NK-92 (cell line): ENCODE measurements around the gene USH2A.

Source experiments
- DNase-seq: peaks from one replicate; lab custom pipeline; 2025; ENCODE audit not compliant: unreplicated experiment; lab: John Stamatoyannopoulos, UW

Gene USH2A

DNA sequence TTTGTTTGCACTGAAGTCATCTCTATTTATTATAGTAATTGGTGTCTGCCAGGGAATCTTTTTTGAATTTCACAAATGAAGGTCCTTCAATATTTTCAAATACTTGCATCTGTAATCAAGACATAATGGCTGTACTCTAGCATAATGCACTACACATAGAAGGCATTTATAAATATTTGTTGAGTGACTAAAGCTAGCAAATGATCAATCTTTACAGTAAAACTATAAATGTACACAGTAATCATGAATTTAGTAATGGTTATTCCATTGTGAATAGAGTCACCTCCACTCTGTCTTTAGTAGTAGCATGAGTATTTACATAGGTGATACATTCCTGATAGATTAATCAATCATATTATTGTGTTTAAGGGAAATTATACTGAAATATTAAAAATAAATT, 119.6 kb downstream of the USH2A start:
- no peak for DNase-seq

DNA sequence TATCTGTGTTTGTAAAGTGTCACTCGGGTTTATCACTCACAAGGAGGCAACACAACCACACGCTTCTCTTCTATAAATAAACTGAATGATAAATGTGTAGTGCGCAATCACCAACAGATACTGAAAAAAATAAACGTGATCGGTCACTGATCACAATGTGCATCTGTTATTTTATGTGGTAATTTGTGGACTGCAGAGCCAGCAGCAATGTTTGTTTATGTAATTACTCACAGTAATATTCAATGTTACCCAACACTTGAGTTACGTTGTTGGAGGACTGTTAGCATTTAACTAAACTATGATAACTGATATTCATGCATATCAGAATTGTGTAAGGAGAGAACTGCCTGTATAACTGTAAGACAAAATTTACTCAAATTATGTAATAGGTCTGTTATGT, 129.6 kb downstream of the USH2A start:
- DNase-seq, result no peak

DNA sequence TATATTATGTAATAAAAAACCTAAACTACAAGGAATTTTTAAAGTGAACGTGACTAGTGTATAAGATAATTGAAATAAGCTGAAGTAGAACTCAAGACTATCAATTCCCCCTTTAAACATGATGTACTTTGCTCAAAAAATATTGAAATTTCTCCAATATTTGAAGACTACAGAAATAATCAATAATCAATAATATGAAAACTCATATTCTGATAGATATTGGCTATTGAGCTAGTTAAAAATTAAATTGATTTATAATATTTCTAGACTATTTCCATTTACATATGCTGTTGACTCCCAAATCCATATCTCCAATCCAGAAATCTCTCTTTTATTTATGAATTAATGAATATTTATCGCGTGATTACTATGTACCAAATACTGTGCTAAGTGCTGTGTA, 133.2 kb downstream of the USH2A start:
- DNase-seq, result no peak

DNA sequence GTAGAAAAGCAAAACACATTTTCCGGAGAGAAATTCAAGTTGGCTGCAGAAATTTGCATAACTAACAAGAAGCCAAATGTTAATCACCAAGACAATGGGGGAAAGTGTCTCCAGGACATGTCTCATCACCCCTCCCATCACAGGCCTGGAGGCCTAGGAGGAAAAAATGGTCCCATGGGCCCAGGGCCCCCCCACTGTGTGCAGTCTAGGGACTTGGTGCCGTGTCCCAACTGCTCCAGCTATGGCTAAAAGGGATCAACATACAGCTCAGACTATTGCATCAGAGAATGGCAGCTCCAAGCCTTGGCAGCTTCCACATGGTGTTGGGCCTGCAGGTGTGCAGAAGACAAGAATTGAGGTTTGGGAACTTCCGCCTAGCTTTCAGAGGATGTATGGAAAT, 138.2 kb downstream of the USH2A start:
- no peak for DNase-seq

DNA sequence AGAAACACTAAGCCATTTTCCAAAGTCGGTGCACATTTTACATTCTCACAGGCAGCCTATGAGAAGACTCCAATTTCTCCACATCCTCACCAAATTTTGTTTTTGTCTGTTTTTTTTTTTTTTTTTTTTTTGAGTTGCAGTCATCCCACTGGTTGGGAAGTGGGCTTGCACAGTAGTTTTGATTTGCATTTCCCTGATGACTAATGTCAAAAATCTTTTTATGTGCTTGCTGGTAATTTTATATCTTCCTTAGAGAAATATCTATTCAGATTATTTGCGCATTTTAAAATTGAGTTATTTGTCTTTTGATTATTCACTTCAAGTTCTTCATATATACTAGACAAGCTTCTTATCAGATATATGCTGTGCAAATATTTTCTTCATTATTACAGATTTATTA, 141.5 kb downstream of the USH2A start:
- no peak for DNase-seq

DNA sequence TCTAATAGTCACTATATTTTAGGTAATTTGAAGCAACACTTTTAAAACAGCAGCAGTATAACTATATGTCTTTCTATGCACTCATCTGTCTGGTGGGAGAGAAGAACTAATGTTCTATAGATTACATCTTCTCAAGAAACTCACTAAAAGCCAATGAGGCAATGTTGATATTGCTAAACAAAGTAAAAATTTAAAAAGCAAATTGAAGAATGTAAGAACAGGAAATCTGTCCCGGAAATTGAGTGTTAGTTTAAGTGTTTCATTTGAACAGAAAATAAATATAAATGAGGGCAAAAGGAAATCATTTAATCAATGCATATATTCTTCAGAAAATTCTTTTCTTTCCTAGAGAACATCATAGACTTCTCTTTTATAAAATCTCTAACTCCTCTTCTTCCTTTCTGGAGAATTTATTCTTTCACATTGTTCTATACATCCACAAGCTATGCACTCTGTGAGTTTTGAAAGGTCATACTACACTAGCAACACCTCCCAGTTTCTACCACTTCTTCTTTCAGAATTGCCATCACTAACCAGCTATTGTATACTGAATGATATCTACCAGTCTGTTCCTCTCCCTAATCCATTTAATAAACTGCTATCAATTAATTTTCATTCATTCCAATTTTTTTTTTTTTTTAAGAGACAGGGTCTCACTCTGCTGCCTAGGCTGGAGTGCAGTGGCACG, 153.0 kb downstream of the USH2A start:
- no peak for DNase-seq

DNA sequence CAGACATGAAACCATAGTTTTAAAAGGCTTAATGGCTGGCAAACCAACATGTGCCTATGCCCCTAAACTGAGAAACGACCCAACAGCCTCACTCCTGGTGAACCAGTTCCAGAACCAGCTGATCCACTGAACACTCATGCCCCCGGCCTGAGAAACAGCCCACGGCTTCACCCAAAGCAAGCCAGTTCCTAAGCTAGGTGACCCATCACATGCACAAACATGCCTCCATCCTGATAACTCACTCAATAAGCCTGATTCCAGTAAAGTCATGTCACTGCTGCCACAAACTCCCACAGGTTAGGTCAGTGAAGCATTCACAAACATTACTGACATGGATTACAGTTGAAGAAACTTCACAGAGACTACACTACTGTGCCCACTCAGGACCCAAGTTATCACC, 161.6 kb downstream of the USH2A start:
- DNase-seq, result no peak

DNA sequence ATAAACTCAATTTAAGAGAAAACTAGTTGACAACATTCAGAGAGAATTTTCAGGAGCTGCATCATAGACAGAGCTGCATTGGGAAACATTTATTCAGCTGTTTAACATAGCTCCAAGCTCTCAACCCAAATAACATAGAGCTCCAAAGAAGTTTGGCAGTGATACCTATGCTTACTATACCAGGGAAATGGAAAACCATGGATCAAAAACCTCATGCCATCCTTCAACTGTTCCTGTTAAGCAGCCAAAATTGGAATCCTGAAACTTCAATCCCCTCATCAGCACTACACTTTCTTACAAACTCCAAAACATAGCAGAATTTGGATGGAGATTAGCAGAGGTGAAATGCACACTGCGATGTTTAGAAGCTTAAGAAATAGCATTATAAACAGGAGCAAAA, 164.4 kb downstream of the USH2A start:
- no peak for DNase-seq

DNA sequence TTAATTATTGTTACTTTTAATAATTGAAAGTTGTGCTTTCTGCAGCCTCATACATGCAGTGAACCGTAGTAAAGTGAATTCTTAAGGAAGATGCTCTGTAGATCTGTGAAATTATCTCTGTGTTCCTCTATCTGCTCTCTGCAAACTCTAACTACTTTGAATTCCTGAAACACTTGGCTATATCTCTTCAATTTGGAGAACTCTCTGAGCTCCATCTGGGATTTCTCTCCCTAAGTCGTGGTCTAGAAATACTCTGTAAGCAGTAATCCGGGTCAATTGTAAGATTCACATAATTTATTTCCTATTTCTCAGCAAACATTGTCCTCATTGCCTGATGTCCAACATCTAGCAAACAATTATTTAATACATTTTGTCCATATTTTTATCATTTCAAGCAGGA, 164.9 kb downstream of the USH2A start:
- DNase-seq, result no peak

DNA sequence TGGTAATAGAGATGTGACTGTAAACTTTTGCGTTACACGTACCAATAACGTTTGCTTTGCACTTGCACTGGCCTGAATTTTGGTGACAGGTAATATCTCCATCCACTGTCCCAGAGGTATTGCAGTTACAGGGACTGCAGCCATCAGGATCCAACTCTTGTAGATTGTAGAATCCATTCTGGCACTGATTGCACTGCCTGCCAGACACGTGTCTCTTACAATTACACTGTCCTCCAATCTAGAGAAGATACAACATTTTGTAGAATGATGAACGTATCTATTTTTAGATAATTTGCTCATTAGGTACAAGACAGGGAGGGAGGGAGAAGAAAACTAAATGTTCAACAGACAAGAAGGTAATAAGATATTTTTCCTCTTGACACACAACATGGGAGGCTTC, 172.4 kb downstream of the USH2A start:
- DNase-seq, result no peak

DNA sequence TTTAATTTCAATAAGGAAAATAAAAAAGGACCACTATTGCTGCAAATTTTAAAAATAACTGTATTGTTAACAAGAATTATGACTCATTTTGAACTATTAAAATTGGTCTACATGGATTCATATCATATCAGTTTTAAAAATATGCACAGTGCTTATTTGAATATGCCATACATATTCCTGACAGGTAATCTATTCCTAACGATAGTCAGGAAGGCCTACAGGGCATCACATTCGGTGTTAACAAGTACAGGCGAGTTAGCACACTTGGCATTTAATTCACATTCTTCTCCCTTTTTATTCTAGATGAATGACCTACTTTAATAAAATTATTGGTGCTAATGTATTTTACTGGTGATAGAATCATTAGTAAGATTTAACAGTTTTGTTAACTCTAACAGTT, 174.6 kb downstream of the USH2A start:
- DNase-seq, result no peak

DNA sequence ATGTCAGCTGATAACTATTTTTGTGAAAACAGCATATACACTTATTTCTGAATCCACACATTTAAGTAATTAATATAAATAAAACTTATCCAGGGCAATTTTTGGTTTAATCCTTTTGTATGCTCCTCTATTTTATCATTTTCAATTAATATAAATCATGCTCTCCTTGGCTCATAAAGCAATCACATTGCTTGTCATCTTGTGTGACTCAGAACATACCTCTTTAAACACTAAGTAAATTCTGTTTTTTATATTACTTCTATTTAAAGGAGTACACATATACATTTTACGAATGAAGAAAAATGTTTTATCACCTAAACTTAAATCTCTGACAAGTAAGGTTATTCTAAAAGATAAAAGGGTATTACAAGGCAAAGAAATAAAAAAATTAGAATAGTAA, 175.3 kb downstream of the USH2A start:
- no peak for DNase-seq

DNA sequence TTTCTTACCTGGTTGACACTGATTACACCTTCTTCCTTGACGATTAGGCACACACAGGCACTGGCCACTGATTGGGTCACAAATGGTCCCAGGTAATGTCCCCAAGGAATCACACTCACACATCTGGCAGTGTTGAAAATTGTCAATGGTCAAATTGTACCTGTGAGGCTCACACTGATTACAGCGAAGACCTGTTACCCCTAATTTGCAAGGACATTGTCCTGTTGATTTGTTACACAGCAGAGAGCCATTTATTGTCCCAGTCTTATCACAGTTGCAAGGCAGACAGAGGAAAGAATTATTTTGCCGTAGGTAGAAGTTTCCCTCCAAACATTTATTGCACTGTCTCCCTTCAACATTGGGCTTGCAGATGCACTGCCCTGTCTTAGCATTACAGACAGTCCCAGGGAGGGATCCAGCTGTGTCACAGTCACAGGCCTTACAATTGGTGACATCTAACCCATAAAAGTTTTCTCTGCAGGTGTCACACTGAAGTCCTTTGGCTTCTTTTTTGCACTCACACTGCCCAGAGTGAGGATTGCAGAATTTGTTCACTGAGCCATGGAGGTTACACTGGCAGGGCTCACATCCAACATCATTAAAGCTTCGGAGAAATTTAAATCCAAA, 176.6 kb downstream of the USH2A start:
- no peak for DNase-seq

DNA sequence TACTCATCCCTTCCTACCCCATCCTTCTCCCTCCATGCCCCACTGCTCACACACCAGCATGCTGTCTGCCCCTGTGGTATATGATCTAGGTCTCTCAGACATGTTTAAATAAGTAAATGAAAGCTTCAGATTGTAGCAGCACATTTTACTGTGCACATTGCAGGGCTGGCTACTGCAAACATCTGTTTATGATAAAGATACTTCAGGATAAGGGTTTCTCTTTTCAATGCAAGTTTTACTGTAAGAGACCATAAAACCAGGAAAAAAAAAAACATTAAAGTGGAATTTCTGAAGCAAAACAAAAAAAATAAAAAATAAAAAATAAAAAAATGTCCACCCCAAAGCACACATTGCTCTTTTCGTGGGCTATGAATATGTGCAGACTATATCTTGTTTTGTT, 184.4 kb downstream of the USH2A start:
- no peak for DNase-seq

DNA sequence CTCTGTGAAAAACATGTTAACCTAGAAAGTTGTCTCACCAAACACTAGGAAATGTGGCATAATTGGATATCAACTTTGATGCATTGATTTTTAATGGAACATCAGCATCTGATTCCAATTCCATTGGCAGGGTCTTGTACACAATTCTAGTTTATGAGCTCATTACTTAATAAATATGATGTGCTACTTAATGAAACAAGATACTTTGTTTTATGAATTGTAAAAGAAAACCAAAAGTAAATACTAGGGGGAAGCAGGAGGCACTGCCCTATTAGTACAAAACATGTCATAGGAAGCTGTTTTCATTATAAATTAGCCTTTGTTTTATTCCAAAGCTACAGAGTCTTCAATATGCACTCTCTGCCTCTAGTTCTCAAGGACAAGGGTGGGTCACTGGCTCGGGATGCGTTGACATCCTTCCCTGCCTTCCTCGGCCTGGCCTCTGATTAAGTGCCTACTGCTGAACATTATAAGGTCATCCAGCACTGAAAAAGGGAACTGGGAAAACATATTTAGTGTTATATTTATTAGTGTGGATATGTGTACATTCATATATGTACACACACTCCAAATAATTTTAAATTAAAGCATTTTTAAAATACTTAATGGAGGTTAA, 185.2 kb downstream of the USH2A start:
- no peak for DNase-seq

DNA sequence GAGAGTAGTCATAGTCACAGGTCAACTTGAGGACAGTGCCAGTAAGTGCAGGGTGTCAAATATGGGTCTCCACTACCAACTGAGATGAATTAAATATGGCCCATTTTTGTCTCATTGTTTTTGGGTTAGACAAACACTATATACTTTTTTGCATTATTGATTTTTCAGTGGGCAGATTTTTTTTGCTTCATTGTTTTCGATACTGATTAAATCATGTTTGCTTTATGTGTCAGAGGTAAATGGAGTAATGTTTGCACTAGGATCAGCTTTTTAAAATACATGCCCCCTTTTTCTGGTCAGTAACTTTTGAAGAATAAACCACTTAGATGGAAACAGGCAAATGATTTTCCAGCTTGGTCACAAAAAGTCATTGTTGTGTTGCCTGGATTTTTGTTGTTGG, 199.0 kb downstream of the USH2A start:
- DNase-seq, result no peak

DNA sequence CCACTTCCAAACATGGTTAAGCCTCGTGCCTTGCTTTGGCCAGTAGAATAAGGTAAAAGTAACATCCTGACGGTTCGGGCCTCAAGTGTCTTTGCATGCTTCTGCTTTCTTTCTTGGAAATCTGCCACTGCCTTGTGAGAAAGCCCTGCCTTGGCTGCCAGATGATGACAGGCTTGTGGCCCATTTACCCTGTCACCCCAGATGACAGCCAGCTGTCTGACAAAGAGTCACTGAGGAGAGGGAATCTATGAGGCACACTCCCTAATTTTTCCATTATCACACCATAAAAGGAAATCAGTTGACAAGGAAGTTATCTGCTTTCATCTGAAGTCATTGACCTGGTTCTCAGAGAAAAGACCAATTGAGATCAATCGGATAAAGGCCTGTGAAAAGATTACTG, 199.8 kb downstream of the USH2A start:
- DNase-seq, result no peak

DNA sequence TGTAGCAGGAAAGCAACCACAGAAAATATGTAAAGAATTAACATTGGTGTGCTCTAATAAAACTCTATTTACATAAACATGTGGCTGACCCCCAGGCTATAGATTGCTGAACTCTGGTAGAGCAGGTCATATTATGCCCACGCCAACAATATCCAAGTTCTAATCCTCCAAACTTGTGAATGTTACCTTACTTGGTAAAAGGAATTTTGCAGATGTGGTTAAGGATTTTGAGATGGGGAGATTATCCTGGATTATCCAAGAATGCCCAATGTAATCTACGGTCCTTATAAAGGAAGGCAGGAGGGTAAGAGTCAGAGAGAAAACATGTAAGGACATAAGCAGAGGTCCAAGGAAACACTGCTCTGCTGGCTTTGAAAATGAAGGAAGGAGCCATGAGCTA, 201.0 kb downstream of the USH2A start:
- DNase-seq, result no peak

DNA sequence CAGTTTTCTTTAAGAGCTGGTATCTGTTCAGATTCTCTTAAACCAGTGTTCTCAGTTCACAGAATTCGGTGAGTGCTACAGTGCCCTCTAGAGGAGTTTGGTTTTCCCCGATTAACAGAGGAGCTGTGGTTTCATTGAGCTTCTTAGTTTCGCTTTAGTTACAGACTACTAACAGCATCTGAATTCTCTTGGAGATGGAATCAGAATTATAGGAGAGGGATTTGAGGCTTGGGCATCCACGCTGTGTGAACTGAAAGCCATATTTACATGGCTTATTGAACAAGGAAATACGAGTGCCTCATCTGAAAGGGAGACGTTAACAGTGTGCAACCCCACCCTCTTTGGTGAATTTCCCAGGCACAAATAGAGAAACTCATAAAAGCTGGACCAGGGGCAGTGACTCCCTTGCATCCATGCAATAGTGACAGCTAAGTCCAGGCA, 202.0 kb downstream of the USH2A start:
- no peak for DNase-seq

DNA sequence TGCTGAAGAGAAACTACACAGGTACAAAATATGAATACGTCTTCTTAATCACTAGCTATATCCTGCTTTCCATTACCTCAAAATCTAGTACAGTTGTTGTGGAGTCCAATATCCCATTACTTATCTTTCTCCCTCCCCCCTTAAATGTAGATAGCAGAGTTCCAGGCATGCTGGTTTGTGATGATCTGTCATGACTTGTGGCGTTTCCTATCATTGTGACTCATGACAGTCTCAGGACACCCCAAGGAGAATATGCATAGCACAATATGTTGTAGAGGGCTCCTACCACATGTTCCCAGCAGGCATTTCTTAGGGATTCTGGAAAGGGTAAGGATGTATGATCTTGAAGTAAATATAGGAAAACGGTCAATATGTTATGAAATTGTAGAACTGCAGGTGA, 206.9 kb downstream of the USH2A start:
- DNase-seq, result no peak

DNA sequence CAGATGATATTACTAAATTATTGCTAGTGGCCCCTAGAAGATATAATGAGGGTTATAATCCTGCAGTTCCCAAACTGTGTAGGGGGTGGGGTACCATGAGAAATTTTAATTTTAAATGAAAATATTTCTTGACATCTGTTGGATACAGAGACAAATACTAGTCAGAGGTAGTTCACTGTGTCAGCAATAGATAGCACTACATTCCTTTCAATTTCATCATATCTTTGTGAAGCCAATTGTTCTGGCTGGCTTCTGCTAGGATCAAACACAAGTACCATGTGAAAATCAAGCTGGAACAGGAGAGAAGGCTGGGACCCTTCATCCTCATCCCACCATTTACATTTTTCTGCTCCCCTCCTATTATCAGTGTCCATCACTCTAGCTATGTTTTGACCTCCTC, 208.1 kb downstream of the USH2A start:
- DNase-seq, result no peak

DNA sequence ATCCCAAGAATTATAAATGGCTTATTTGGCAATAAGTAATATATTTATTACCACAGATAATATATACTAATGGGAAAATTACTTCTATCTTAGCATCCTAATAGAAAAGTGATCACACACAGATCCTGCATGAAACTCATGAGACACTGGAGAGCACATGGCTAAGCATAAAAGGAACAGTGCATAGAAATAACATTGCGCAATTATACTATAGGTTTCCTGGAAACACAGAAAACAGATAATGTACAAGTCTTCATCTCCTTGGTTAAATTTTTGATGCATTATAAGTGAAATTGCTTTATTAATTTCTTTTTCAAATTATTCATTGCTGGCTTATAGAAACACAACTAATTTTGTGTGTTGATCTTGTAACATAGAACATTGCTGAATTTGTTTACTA, 210.4 kb downstream of the USH2A start:
- no peak for DNase-seq

DNA sequence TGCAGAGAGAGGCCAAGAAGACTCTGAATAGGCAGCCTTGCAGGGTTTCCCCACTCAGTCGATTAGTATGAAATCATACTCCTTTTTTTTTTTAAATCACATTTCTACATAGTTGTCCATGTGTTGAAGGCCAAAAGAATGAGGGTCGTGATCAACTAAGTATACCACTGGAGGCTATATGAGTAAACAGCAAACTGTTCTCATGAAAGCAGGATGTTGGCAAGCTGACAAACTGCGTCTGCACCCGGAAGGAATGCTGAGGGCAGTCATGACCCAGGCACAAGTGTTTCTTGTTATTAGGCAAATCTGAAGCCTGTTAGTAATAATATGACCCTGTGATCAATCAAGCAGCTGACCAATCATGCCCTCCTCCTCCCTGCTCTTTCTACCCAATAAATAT, 213.2 kb downstream of the USH2A start:
- no peak for DNase-seq
